Measurements from ENCODE around the gene ZCWPW1.
"Not testable (repeated sequence)": the region's sequence is repeated elsewhere in the genome, so short reads cannot be mapped to it uniquely, and the experiment has no call there.

Gene ZCWPW1

DNA sequence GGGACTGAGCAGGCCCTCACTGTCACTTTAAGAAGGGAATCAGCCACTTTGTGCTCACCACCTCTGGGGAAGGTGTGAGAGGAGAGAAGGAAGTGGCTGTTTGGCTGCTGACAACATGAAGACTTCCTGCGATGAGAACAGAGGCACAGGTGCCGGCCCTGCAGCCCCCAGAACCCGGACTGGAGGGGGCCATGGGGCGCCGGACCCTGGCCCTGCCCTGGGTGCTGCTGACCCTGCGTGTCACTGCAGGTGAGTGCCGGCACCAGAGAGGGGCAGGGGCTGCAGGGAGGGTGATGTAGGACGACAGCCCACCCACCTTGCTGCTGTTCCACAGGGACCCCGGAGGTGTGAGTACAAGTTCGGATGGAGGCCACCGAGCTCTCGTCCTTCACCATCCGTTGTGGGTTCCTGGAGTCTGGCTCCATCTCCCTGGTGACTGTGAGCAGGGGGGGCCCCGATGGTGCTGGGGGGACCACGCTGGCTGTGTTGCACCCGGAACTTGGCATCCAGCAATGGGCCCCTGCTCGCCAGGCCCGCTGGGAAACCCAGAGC, 76.2 kb downstream of the ZCWPW1 start:
- not testable (repeated sequence) for H3K4me3 ChIP-seq (ENCODE audit: low read length); H3K9me3 ChIP-seq (ENCODE audit: low read length); H2AFZ ChIP-seq (ENCODE audit: low read depth, low read length); H3K27me3 ChIP-seq (ENCODE audit: insufficient read depth, low read length); H3K4me1 ChIP-seq (ENCODE audit: insufficient read depth, low read length)
- peaks cover 75% of the 10 kb centered on the region for H3K36me3 ChIP-seq (ENCODE audit: insufficient read depth, low read length)

DNA sequence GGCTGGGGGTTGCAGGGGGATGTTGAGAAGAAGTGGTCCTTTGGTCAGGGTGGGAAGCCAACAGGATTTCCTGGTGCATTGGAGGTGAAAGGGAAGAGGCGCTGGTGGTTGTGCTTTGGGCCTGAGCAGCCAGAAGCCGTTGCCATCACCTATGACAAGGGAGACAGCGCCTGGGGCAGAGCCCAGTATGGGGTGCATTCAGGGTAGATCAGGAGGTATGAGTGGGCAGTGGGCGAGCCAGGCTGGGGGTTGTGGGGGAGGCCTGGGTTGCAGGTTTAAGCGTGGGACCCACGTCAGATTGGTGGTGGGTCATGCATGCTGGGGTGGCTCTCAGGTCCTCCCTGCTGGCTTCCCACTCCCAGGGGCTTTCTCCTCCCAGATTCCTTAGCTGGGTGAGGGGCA, 76.8 kb downstream of the ZCWPW1 start:
- Histone ChIP-seq H3K27me3 (ENCODE audit: insufficient read depth, low read length) (no peaks in the 10 kb centered on the region), H2AFZ (ENCODE audit: low read depth, low read length) (no peak overlapping the region), H3K4me3 (ENCODE audit: low read length) (no peak overlapping the region), H3K9me3 (ENCODE audit: low read length) (no peaks in the 10 kb centered on the region), H3K4me1 (ENCODE audit: insufficient read depth, low read length) (no peaks in the 10 kb centered on the region), H3K36me3 (ENCODE audit: insufficient read depth, low read length) (peaks cover 76% of the 10 kb centered on the region)
